Measurements from ENCODE around the gene TRAF5. TPM values are rescaled to one million over a fixed set of nuclear protein-coding genes. Genes with fewer than 3 reads are reported as not detected.
"Not testable (repeated sequence)": the region's sequence is repeated elsewhere in the genome, so short reads cannot be mapped to it uniquely, and the experiment has no call there.

TRAF5 gene
- total and polyA plus RNA-seq, 4 donors, result 8.9 to 31.0 (median 17.2) TPM

- H3K27me3 ChIP-seq (ENCODE audit: control insufficient read depth, insufficient read depth, low read length), result no peaks in the 10 kb centered on the region
- no peak overlapping the region for H3K27ac ChIP-seq (ENCODE audit: low read depth, low read length)
- DNase-seq (ENCODE audit: low read depth in 4 of 6, low spot score in 6 of 6), result no peak
- no peak overlapping the region for H3K4me3 ChIP-seq (ENCODE audit: low read depth, low read length)
- 100% methylated on average over 1 of the region's 3 CpGs for WGBS (ENCODE audit: insufficient coverage)
- H3K36me3 ChIP-seq (ENCODE audit: control insufficient read depth, insufficient read depth, low read length), result no peaks in the 10 kb centered on the region
- H3K9me3 ChIP-seq (ENCODE audit: control insufficient read depth, insufficient read depth, low read length), result peaks cover 4% of the 10 kb centered on the region
- no peaks in the 10 kb centered on the region for H3K4me1 ChIP-seq (ENCODE audit: control insufficient read depth, insufficient read depth, low read length)
Observed at GRCh38 chr1:211411639-211412038, 85.0 kb downstream of the TRAF5 start.

GRCh38 chr1:211415700-211416099, 89.1 kb downstream of the TRAF5 start:
- no peaks in the 10 kb centered on the region for H3K4me1 ChIP-seq (ENCODE audit: control insufficient read depth, insufficient read depth, low read length)
- H3K27ac ChIP-seq (ENCODE audit: low read depth, low read length), result no peak overlapping the region
- H3K36me3 ChIP-seq (ENCODE audit: control insufficient read depth, insufficient read depth, low read length), result no peaks in the 10 kb centered on the region
- no peaks in the 10 kb centered on the region for H3K27me3 ChIP-seq (ENCODE audit: control insufficient read depth, insufficient read depth, low read length)
- peaks cover 2% of the 10 kb centered on the region for H3K9me3 ChIP-seq (ENCODE audit: control insufficient read depth, insufficient read depth, low read length)
- DNase-seq (ENCODE audit: low read depth in 4 of 6, low spot score in 6 of 6), result no peak
- WGBS (ENCODE audit: insufficient coverage), result no CpG with 5 or more reads among the region's 2 CpGs
- no peak overlapping the region for H3K4me3 ChIP-seq (ENCODE audit: low read depth, low read length)

- H3K9me3 ChIP-seq (ENCODE audit: control insufficient read depth, insufficient read depth, low read length); H3K27ac ChIP-seq (ENCODE audit: low read depth, low read length); H3K27me3 ChIP-seq (ENCODE audit: control insufficient read depth, insufficient read depth, low read length); H3K4me3 ChIP-seq (ENCODE audit: low read depth, low read length); H3K36me3 ChIP-seq (ENCODE audit: control insufficient read depth, insufficient read depth, low read length); H3K4me1 ChIP-seq (ENCODE audit: control insufficient read depth, insufficient read depth, low read length): not testable (repeated sequence)
- WGBS (ENCODE audit: insufficient coverage), result 1% methylated on average over 43 of the region's 43 CpGs
- peak in 2 of 6 donors; percentile 25 to 44 for DNase-seq (ENCODE audit: low read depth in 4 of 6, low spot score in 6 of 6)
Observed at GRCh38 chr1:211416246-211416627, 89.6 kb downstream of the TRAF5 start.

GRCh38 chr1:211416628-211417323, 90.1 kb downstream of the TRAF5 start:
- peak in 2 of 6 donors; percentile 10 to 28 for DNase-seq (ENCODE audit: low read depth in 4 of 6, low spot score in 6 of 6)
- WGBS (ENCODE audit: insufficient coverage), result 11% methylated on average over 40 of the region's 46 CpGs
- not testable (repeated sequence) for H3K36me3 ChIP-seq (ENCODE audit: control insufficient read depth, insufficient read depth, low read length); H3K4me1 ChIP-seq (ENCODE audit: control insufficient read depth, insufficient read depth, low read length); H3K27me3 ChIP-seq (ENCODE audit: control insufficient read depth, insufficient read depth, low read length); H3K27ac ChIP-seq (ENCODE audit: low read depth, low read length); H3K9me3 ChIP-seq (ENCODE audit: control insufficient read depth, insufficient read depth, low read length); H3K4me3 ChIP-seq (ENCODE audit: low read depth, low read length)

- Histone ChIP-seq H3K27me3 (ENCODE audit: control insufficient read depth, insufficient read depth, low read length) (no peaks in the 10 kb centered on the region), H3K4me1 (ENCODE audit: control insufficient read depth, insufficient read depth, low read length) (no peaks in the 10 kb centered on the region), H3K27ac (ENCODE audit: low read depth, low read length) (no peak overlapping the region), H3K36me3 (ENCODE audit: control insufficient read depth, insufficient read depth, low read length) (no peaks in the 10 kb centered on the region), H3K9me3 (ENCODE audit: control insufficient read depth, insufficient read depth, low read length) (peaks cover 2% of the 10 kb centered on the region), H3K4me3 (ENCODE audit: low read depth, low read length) (no peak overlapping the region)
- WGBS (ENCODE audit: insufficient coverage), result 63% methylated on average over 2 of the region's 2 CpGs
- DNase-seq (ENCODE audit: low read depth in 4 of 6, low spot score in 6 of 6), result no peak
Observed at GRCh38 chr1:211420389-211420788, 93.8 kb downstream of the TRAF5 start.

GRCh38 chr1:211420845-211421454, 94.3 kb downstream of the TRAF5 start:
- WGBS (ENCODE audit: insufficient coverage), result no CpG with 5 or more reads among the region's 2 CpGs

GRCh38 chr1:211424018-211424417, 97.4 kb downstream of the TRAF5 start:
- H3K4me1 ChIP-seq (ENCODE audit: control insufficient read depth, insufficient read depth, low read length), result no peaks in the 10 kb centered on the region

More at GRCh38 chr1:211420845-211421454, 94.3 kb downstream of the TRAF5 start:
- Histone ChIP-seq H3K27ac (ENCODE audit: low read depth, low read length) (no peak overlapping the region), H3K36me3 (ENCODE audit: control insufficient read depth, insufficient read depth, low read length) (no peaks in the 10 kb centered on the region), H3K4me1 (ENCODE audit: control insufficient read depth, insufficient read depth, low read length) (no peaks in the 10 kb centered on the region), H3K27me3 (ENCODE audit: control insufficient read depth, insufficient read depth, low read length) (no peaks in the 10 kb centered on the region), H3K4me3 (ENCODE audit: low read depth, low read length) (no peak overlapping the region), H3K9me3 (ENCODE audit: control insufficient read depth, insufficient read depth, low read length) (peaks cover 2% of the 10 kb centered on the region)
- peak in 1 of 6 donors; percentile 3 for DNase-seq (ENCODE audit: low read depth in 4 of 6, low spot score in 6 of 6)

More at GRCh38 chr1:211424018-211424417, 97.4 kb downstream of the TRAF5 start:
- no CpG with 5 or more reads among the region's 1 CpG for WGBS (ENCODE audit: insufficient coverage)
- Histone ChIP-seq H3K36me3 (ENCODE audit: control insufficient read depth, insufficient read depth, low read length) (no peaks in the 10 kb centered on the region), H3K9me3 (ENCODE audit: control insufficient read depth, insufficient read depth, low read length) (no peaks in the 10 kb centered on the region), H3K4me3 (ENCODE audit: low read depth, low read length) (no peak overlapping the region), H3K27ac (ENCODE audit: low read depth, low read length) (no peak overlapping the region), H3K27me3 (ENCODE audit: control insufficient read depth, insufficient read depth, low read length) (no peaks in the 10 kb centered on the region)
- no peak for DNase-seq (ENCODE audit: low read depth in 4 of 6, low spot score in 6 of 6)

Other genes with a start within 250 kb of the TRAF5 start
- 1 to 10 TPM; 2.6 to 8.6 TPM for gene KCNH1, start 192.7 kb upstream of the TRAF5 start, total RNA-seq
- gene KCNH1, start 192.7 kb upstream of the TRAF5 start, polyA plus RNA-seq (ENCODE audit: insufficient read length in 2 of 2), result 1 to 10 TPM; 3.8 to 3.9 TPM
- gene RCOR3, start 67.5 kb upstream of the TRAF5 start, total RNA-seq, result 10 to 100 TPM; 54.1 to 57.7 TPM
- gene RCOR3, start 67.5 kb upstream of the TRAF5 start, polyA plus RNA-seq (ENCODE audit: insufficient read length in 2 of 2), result 10 to 100 TPM; 74.5 to 77.2 TPM
- under 1 TPM in 1 of 2 donors, not detected in 1; 0.17 TPM for gene RD3, start 165.3 kb downstream of the TRAF5 start, total RNA-seq
- under 1 TPM; 0.10 to 0.11 TPM for gene RD3, start 165.3 kb downstream of the TRAF5 start, polyA plus RNA-seq (ENCODE audit: insufficient read length in 2 of 2)